Measurements from ENCODE around the gene COL27A1.

Gene COL27A1

GRCh38 chr9:114218264-114219120 lies 63.2 kb downstream of the COL27A1 start:
- H3K4me3 ChIP-seq (ENCODE audit: low read depth, low read length), result no peak overlapping the region
- no peak overlapping the region for H3K27ac ChIP-seq (ENCODE audit: extremely low read depth, low read depth, low read length)
- TF ChIP-seq ZNF223 (tag by site-specific recombination; IDR thresholded peaks at IDR 0.05) (no peak), ZNF16 (tag by site-specific recombination; IDR thresholded peaks at IDR 0.05; ENCODE audit: low read depth) (no peak), ZNF248 (tag by site-specific recombination; IDR thresholded peaks at IDR 0.05) (no peak), ZNF704 (tag by site-specific recombination; IDR thresholded peaks at IDR 0.05) (no peak), ZBTB21 (tag by site-specific recombination; IDR thresholded peaks at IDR 0.05) (no peak), ZNF701 (tag by site-specific recombination; IDR thresholded peaks at IDR 0.05) (no peak), ZNF518A (tag by site-specific recombination; conservative IDR thresholded peaks at IDR 0.05; ENCODE audit: low read depth) (no peak), KLF7 (tag by site-specific recombination; IDR thresholded peaks at IDR 0.05; ENCODE audit: borderline replicate concordance) (no peak), ZBTB49 (tag by site-specific recombination; IDR thresholded peaks at IDR 0.05; ENCODE audit: low read depth) (no peak), ZNF664 (tag by site-specific recombination; IDR thresholded peaks at IDR 0.05) (no peak), ZNF529 (tag by site-specific recombination; IDR thresholded peaks at IDR 0.05; ENCODE audit: insufficient replicate concordance) (no peak)
- CTCF ChIA-PET, result interaction anchor here (0.6 to 1.3 kb wide), 4 partner anchors 20 to 72 kb away, joined by 3 read pairs; no protein-coding TSS in a partner anchor
- H3K36me3 ChIP-seq (ENCODE audit: control insufficient read depth in 2 of 2, insufficient read depth in 1 of 2, low read length in 2 of 2), result no peaks in the 10 kb centered on the region
- H3K9me3 ChIP-seq (ENCODE audit: control insufficient read depth, insufficient read depth, low read depth, low read length), result no peaks in the 10 kb centered on the region
- peaks cover 3% of the 10 kb centered on the region; the same call in 1 of the 2 replicates for H3K4me1 ChIP-seq (ENCODE audit: control insufficient read depth, insufficient read depth, low read length)
- POLR2A ChIA-PET, result no interaction called here

GRCh38 chr9:114220061-114220541 lies 64.8 kb downstream of the COL27A1 start:
- Histone ChIP-seq H3K4me3 (ENCODE audit: low read depth, low read length) (no peak overlapping the region), H3K36me3 (ENCODE audit: control insufficient read depth in 2 of 2, insufficient read depth in 1 of 2, low read length in 2 of 2) (no peaks in the 10 kb centered on the region), H3K9me3 (ENCODE audit: control insufficient read depth, insufficient read depth, low read depth, low read length) (no peaks in the 10 kb centered on the region), H3K27ac (ENCODE audit: extremely low read depth, low read depth, low read length) (no peak overlapping the region), H3K4me1 (ENCODE audit: control insufficient read depth, insufficient read depth, low read length) (peaks cover 3% of the 10 kb centered on the region; the same call in 1 of the 2 replicates)
- CTCF ChIA-PET, result interaction anchor here (0.6 to 1.1 kb wide), 2 partner anchors 42 to 137 kb away, joined by 3 read pairs; no protein-coding TSS in a partner anchor
- POLR2A ChIA-PET, result no interaction called here
- TF ChIP-seq ZNF416 (tag by site-specific recombination; IDR thresholded peaks at IDR 0.05) (no peak), ZNF510 (tag by site-specific recombination; IDR thresholded peaks at IDR 0.05; ENCODE audit: insufficient replicate concordance) (no peak), ZNF629 (tag by site-specific recombination; IDR thresholded peaks at IDR 0.05) (no peak), ZNF426 (tag by site-specific recombination; IDR thresholded peaks at IDR 0.05) (no peak), ATF2 (tag by site-specific recombination; IDR thresholded peaks at IDR 0.05; ENCODE audit: low read depth) (no peak), YY2 (tag by site-specific recombination; IDR thresholded peaks at IDR 0.05) (no peak), GLI2 (tag by site-specific recombination; IDR thresholded peaks at IDR 0.05; ENCODE audit: borderline replicate concordance, low read depth) (no peak), MZF1 (tag by site-specific recombination; IDR thresholded peaks at IDR 0.05; ENCODE audit: borderline replicate concordance) (no peak), ZNF362 (tag by site-specific recombination; IDR thresholded peaks at IDR 0.05) (no peak), ZFHX2 (tag by site-specific recombination; conservative IDR thresholded peaks at IDR 0.05) (no peak), ZNF626 (tag by site-specific recombination; IDR thresholded peaks at IDR 0.05) (no peak), ZNF423 (tag by site-specific recombination; IDR thresholded peaks at IDR 0.05) (no peak)

All from HEK293 (cell line).